H1 (cell line): ENCODE results near the gene BPIFB2. TPM values are rescaled to one million over a fixed set of nuclear protein-coding genes. Genes with fewer than 3 reads are reported as not detected.

ENCODE experiments used
- CBX5 ChIP-seq: fragments of 300-800, 300-1000 bp; sonication (generic); IDR thresholded peaks from 2 replicates; pipeline ENCODE4 v1.7.1; 2016; ENCODE audit warnings: antibody characterized with exemption, low read length, low read depth
- POLR2AphosphoS5 ChIP-seq: IDR thresholded peaks from 2 replicates; pipeline ENCODE4 v1.6.1; 2011; ENCODE audit warnings: low read depth, low read length
- POU5F1 ChIP-seq: IDR thresholded peaks from 2 replicates; pipeline ENCODE4 v1.6.1; 2011; ENCODE audit warnings: low read depth, mild to moderate bottlenecking, low read length, moderate library complexity
- SRF ChIP-seq: IDR thresholded peaks from 2 replicates; pipeline ENCODE4 v1.6.1; 2011; ENCODE audit warnings: mild to moderate bottlenecking, low read depth, low read length, moderate library complexity
- TCF12 ChIP-seq: IDR thresholded peaks from 2 replicates; pipeline ENCODE4 v1.6.1; 2011; ENCODE audit warnings: low read depth, mild to moderate bottlenecking, low read length
- TEAD4 ChIP-seq: IDR thresholded peaks from 2 replicates; pipeline ENCODE4 v1.6.1; 2012; ENCODE audit warnings: low read depth, low read length, inconsistent platforms, mixed read lengths
- USF2 ChIP-seq: IDR thresholded peaks from 2 replicates; pipeline ENCODE4 v1.6.1; 2011; ENCODE audit warnings: low read length, improper control_type of control experiment
- YY1 ChIP-seq: IDR thresholded peaks from 2 replicates; pipeline ENCODE4 v1.6.1; 2011; ENCODE audit warnings: low read depth, mild to moderate bottlenecking, low read length
- polyA plus RNA-seq, 7 experiments: library from polyadenylated mRNA; depleted of rRNA in 3 of 7; stranded (reverse) in 5 of 7; unstranded in 2 of 7; fragments of >200 nt in 5 of 7; fragments of 200-250 nt in 2 of 7; gene quantifications; 1 replicate in 5 of 7; 2 replicates in 1 of 7; 4 replicates in 1 of 7; pipeline versions ENCODE4 v1.2.1 to v1.2.3, GENCODE V29; 2011 to 2013; ENCODE audit warnings: missing spikeins in 2 of 7, mixed read lengths in 2 of 7
- total RNA-seq: library from RNA; stranded (reverse); fragmentation: NEBNext Ultra II Directional; extraction: Animal tissue kit (Norgen Biotek cat#: 25700); gene quantifications from 2 replicates; pipeline ENCODE4 v1.2.1, GENCODE V29; 2021
- TF ChIP-seq, protein P1 (sequence below): fragments of 300-600 bp; sonication (generic); IDR thresholded peaks from 2 replicates; pipeline ENCODE4 v1.7.1; 2012; ENCODE audit warnings: low read length, moderate library complexity, mild to moderate bottlenecking, inconsistent platforms; ENCODE audit not compliant: insufficient replicate concordance

Gene BPIFB2
- total and polyA plus RNA-seq, 2 of the 8 experiments (the other 6 are each of a cell fraction or from before 2014, with no cell fraction given), result not detected

DNA sequence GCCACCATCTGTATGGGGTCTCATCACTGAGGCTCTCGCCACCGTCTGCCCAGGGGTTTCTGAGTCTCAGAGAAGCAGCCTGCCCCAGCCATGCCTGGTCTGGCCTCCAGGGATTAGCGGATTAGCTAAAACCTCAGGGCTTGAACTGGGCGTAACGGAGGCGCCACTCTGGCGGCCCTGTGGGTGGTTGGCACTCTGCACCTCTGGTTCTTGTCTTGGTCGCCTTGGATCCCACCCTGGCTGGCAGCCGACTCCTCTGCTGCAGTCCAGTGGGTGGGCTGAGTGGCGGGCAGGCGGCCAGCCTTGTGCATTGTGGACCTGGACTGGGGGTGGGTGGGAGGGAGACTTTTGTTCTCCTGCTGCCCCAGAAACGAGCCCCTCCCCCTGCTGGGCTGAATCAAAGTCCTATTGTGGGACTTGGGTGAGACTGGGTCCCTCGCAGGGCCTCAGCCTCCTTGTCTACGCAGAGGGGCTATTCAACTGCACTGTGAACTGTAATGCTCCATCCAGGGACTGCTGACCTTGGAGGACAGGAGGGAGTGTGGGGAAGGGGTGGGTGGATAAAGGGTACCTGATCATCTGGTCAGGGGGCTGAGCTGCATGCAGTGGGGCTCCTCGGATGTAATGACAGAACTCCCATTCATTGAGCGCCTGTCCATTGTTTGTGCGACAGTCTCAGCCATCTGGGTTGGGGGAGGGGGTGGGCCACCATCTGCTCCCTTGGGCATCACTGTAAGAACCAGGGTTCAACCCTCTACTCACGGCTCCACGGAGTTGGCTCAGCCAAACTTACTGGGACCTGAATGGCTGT lies 27.2 kb upstream of the BPIFB2 start (continued):
- TF ChIP-seq, protein P1, sequence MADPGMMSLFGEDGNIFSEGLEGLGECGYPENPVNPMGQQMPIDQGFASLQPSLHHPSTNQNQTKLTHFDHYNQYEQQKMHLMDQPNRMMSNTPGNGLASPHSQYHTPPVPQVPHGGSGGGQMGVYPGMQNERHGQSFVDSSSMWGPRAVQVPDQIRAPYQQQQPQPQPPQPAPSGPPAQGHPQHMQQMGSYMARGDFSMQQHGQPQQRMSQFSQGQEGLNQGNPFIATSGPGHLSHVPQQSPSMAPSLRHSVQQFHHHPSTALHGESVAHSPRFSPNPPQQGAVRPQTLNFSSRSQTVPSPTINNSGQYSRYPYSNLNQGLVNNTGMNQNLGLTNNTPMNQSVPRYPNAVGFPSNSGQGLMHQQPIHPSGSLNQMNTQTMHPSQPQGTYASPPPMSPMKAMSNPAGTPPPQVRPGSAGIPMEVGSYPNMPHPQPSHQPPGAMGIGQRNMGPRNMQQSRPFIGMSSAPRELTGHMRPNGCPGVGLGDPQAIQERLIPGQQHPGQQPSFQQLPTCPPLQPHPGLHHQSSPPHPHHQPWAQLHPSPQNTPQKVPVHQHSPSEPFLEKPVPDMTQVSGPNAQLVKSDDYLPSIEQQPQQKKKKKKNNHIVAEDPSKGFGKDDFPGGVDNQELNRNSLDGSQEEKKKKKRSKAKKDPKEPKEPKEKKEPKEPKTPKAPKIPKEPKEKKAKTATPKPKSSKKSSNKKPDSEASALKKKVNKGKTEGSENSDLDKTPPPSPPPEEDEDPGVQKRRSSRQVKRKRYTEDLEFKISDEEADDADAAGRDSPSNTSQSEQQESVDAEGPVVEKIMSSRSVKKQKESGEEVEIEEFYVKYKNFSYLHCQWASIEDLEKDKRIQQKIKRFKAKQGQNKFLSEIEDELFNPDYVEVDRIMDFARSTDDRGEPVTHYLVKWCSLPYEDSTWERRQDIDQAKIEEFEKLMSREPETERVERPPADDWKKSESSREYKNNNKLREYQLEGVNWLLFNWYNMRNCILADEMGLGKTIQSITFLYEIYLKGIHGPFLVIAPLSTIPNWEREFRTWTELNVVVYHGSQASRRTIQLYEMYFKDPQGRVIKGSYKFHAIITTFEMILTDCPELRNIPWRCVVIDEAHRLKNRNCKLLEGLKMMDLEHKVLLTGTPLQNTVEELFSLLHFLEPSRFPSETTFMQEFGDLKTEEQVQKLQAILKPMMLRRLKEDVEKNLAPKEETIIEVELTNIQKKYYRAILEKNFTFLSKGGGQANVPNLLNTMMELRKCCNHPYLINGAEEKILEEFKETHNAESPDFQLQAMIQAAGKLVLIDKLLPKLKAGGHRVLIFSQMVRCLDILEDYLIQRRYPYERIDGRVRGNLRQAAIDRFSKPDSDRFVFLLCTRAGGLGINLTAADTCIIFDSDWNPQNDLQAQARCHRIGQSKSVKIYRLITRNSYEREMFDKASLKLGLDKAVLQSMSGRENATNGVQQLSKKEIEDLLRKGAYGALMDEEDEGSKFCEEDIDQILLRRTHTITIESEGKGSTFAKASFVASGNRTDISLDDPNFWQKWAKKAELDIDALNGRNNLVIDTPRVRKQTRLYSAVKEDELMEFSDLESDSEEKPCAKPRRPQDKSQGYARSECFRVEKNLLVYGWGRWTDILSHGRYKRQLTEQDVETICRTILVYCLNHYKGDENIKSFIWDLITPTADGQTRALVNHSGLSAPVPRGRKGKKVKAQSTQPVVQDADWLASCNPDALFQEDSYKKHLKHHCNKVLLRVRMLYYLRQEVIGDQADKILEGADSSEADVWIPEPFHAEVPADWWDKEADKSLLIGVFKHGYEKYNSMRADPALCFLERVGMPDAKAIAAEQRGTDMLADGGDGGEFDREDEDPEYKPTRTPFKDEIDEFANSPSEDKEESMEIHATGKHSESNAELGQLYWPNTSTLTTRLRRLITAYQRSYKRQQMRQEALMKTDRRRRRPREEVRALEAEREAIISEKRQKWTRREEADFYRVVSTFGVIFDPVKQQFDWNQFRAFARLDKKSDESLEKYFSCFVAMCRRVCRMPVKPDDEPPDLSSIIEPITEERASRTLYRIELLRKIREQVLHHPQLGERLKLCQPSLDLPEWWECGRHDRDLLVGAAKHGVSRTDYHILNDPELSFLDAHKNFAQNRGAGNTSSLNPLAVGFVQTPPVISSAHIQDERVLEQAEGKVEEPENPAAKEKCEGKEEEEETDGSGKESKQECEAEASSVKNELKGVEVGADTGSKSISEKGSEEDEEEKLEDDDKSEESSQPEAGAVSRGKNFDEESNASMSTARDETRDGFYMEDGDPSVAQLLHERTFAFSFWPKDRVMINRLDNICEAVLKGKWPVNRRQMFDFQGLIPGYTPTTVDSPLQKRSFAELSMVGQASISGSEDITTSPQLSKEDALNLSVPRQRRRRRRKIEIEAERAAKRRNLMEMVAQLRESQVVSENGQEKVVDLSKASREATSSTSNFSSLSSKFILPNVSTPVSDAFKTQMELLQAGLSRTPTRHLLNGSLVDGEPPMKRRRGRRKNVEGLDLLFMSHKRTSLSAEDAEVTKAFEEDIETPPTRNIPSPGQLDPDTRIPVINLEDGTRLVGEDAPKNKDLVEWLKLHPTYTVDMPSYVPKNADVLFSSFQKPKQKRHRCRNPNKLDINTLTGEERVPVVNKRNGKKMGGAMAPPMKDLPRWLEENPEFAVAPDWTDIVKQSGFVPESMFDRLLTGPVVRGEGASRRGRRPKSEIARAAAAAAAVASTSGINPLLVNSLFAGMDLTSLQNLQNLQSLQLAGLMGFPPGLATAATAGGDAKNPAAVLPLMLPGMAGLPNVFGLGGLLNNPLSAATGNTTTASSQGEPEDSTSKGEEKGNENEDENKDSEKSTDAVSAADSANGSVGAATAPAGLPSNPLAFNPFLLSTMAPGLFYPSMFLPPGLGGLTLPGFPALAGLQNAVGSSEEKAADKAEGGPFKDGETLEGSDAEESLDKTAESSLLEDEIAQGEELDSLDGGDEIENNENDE, result no peak
- TF ChIP-seq TEAD4, result no peak
- no peak for TF ChIP-seq USF2
- no peak for TF ChIP-seq SRF
- no peak for TF ChIP-seq POU5F1
- TF ChIP-seq CBX5, result no peak
- no peak for TF ChIP-seq YY1
- no peak for TF ChIP-seq TCF12
- TF ChIP-seq POLR2AphosphoS5, result no peak
